Activated CD4-positive, alpha-beta memory T cell treated with anti-CD3 and anti-CD28 coated beads, Interleukin-2, amount 10 ng/mL, durations not matched to agents 7 days and 5 days (primary cell): ENCODE results near the gene CLDN1. TPM values are rescaled to one million over a fixed set of nuclear protein-coding genes. Genes with fewer than 3 reads are reported as not detected.

Source experiments
- CTCF ChIA-PET: fragments of 350-600 bp; sonication (Branson Sonifier 250); formaldehyde crosslinking; loops from one replicate; lab custom pipeline; 2021; ENCODE audit warnings: antibody characterized with exemption, inconsistent platforms; lab: Charles Lee
- POLR2A ChIA-PET: fragments of 350-600 bp; sonication (Branson Sonifier 250); formaldehyde crosslinking; loops from one replicate; lab custom pipeline; 2021; ENCODE audit warnings: antibody characterized with exemption; lab: Charles Lee
- DNase-seq: peaks from one replicate; pipeline ENCODE4 v3.0.0-alpha.2; 2020
- H3K27ac Mint-ChIP-seq: one replicate; pipeline ENCODE4 v1.8.0; 2021; ENCODE audit warnings: mild to moderate bottlenecking, mixed read lengths
- H3K27me3 Mint-ChIP-seq: one replicate; pipeline ENCODE4 v1.8.0; 2021; ENCODE audit warnings: mixed read lengths
- H3K36me3 Mint-ChIP-seq: one replicate; pipeline ENCODE4 v1.8.0; 2021; ENCODE audit warnings: low read depth, mixed read lengths
- H3K4me1 Mint-ChIP-seq: one replicate; pipeline ENCODE4 v1.8.0; 2021; ENCODE audit warnings: mixed read lengths
- H3K4me3 Mint-ChIP-seq: one replicate; pipeline ENCODE4 v1.8.0; 2021; ENCODE audit warnings: mild to moderate bottlenecking, mixed read lengths
- H3K9me3 Mint-ChIP-seq: one replicate; pipeline ENCODE4 v1.8.0; 2021; ENCODE audit warnings: mixed read lengths
- total RNA-seq, 2 experiments: library from RNA; stranded (reverse); gene quantifications; one replicate each; pipeline ENCODE4 v1.2.3, GENCODE V29; 2021

The CLDN1 gene
- total RNA-seq, result not detected

DNA sequence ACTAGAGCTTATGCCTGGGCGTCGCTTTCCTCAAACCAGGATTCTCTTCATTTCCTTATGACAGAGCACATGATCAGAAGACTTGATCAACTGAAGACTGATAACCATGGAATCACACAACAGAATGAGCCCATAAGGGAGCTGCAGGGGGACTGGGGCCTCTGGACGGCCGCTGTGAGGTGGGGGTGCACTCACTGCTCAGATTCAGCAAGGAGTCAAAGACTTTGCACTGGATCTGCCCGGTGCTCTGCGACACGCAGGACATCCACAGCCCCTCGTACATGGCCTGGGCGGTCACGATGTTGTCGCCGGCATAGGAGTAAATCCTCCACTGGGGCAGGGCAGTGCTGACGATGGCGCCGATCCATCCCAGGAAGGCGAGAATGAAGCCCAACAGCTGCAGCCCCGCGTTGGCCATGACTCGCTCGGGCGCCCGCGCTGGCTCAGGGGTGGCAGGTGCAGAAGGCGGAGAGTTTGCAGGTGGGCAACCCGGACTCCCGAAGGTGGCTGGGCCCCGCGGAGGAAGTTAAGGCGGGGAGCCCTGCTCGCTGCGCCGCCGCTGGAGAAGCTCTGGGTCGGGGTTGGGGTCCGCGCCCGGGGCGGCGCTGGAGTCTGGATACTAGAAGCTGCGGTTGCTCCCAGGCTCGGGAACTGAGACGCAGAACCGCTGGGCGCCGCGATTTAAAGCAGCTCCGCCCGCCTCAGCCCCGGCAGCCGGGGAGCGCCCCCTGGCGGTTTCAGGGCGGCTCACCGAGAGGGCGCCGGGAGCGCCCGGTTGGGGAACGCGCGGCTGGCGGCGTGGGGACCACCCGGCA, at the start of gene CLDN1:
CLDN1 (minus strand) TSS at position 658 of the 815 bp plus-strand sequence; CDS start at position 418, 240 bp downstream.
- H3K36me3 Mint-ChIP-seq, result no peaks in the 10 kb centered on the region
- peaks cover 36% of the 10 kb centered on the region for H3K27me3 Mint-ChIP-seq
- ChIA-PET CTCF (interaction anchor here (0.6 to 2.1 kb wide), 28 partner anchors 8 to 463 kb away, joined by 3 to 12 read pairs (median 4); no protein-coding TSS in a partner anchor), POLR2A (interaction anchor here (0.6 kb wide), 1 partner anchor 717 kb away, joined by 3 read pairs; no protein-coding TSS in a partner anchor)
- H3K27ac Mint-ChIP-seq, result no peak within 1 kb of the TSS
- H3K9me3 Mint-ChIP-seq, result no peaks in the 10 kb centered on the region
- DNase-seq, result peak; percentile 68
- peak within 1 kb of the TSS; percentile 51 for H3K4me3 Mint-ChIP-seq
- H3K4me1 Mint-ChIP-seq, result peaks cover 12% of the 10 kb centered on the region

- Mint-ChIP-seq H3K4me1 (no peaks in the 10 kb centered on the region), H3K27ac (no peak overlapping the region), H3K36me3 (no peaks in the 10 kb centered on the region), H3K9me3 (no peaks in the 10 kb centered on the region), H3K4me3 (no peak overlapping the region), H3K27me3 (peaks cover 5% of the 10 kb centered on the region)
- ChIA-PET CTCF (no interaction called here), POLR2A (no interaction called here)
- no peak for DNase-seq
Measured at GRCh38 chr3:190371152-190371551, 48.9 kb upstream of the CLDN1 start.

DNA sequence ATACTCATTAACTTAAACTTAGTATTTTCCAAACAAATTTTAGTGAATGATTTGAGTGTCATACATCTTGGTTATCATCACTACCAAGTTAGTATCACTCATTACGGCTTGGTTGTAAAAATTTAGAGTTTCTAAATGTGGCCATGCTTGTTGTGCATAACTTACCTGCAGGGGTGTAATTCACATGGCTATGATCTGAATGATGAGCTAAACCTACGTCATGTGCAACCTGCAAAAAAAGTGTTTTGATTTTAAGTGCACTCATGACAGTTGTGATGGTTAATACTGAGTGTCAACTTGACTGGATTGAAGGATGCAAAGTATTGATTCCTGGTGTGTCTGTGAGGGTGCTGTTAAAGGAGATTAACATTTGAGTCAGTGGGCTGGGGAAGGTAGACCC, 48.1 kb upstream of the CLDN1 start:
- H3K27ac Mint-ChIP-seq, result no peak overlapping the region
- no peak for DNase-seq
- ChIA-PET POLR2A (no interaction called here), CTCF (interaction anchor here (0.6 kb wide), 1 partner anchor 164 kb away, joined by 4 read pairs; no protein-coding TSS in a partner anchor)
- no peaks in the 10 kb centered on the region for H3K9me3 Mint-ChIP-seq
- no peaks in the 10 kb centered on the region for H3K4me1 Mint-ChIP-seq
- H3K27me3 Mint-ChIP-seq, result peaks cover 2% of the 10 kb centered on the region
- H3K4me3 Mint-ChIP-seq, result no peak overlapping the region
- H3K36me3 Mint-ChIP-seq, result no peaks in the 10 kb centered on the region

DNA sequence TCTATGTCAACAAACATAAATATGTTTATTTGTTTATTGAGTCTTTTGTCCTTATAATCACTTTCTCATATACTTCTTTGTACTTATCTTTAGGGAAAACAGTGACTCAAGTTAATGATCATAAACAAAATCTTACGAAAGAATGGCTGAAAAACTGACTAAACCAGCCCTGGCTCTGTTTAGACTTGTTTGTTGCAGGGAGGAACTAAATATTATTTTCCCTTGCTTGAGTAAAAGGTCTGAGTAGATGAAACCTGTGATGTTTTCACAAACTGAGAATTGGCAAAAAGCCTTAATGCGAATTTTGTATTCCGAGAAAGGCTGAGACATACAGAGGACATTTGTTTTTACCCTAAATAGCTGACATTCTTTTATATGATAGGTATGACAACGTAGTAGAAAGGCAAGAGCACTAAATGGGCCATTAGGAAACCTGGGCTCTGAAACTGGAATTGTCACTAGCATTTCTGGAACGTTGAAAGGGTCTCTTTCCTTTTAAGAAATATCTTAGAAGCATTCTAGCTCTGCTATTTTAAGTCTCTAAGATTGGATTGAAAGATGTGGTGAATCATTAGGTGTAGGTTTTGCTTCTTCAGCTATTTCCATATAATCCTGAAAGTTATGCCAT, 47.5 kb upstream of the CLDN1 start:
- no peak overlapping the region for H3K4me3 Mint-ChIP-seq
- POLR2A ChIA-PET, result no interaction called here
- no peaks in the 10 kb centered on the region for H3K4me1 Mint-ChIP-seq
- no peaks in the 10 kb centered on the region for H3K9me3 Mint-ChIP-seq
- CTCF ChIA-PET, result interaction anchor here (0.6 kb wide), 1 partner anchor 163 kb away, joined by 4 read pairs; no protein-coding TSS in a partner anchor
- DNase-seq, result no peak
- no peaks in the 10 kb centered on the region for H3K36me3 Mint-ChIP-seq
- no peak overlapping the region for H3K27ac Mint-ChIP-seq
- H3K27me3 Mint-ChIP-seq, result peaks cover 2% of the 10 kb centered on the region

DNA sequence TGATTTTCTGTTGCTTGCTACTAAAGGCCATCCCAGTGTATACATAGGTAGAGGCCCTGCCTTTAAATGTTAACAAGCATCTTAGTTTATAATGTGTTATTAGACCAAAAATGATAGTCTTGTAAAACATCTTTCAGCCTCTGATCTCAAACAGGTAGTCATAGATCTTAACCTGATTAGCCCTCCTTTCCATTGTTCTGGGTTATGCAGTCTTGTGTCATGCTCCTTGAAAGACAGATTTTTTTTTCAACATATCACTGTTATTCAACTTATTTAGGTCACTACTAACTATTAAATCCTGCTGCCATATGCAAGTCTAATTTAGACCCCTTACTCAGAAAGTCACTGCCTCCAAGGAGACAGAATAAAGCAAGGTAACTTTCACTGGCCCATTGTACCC, 46.6 kb upstream of the CLDN1 start:
- Mint-ChIP-seq H3K27ac (no peak overlapping the region), H3K4me1 (no peaks in the 10 kb centered on the region), H3K36me3 (no peaks in the 10 kb centered on the region), H3K9me3 (no peaks in the 10 kb centered on the region), H3K27me3 (no peaks in the 10 kb centered on the region), H3K4me3 (no peak overlapping the region)
- CTCF ChIA-PET, result no interaction called here
- POLR2A ChIA-PET, result no interaction called here
- no peak for DNase-seq

GRCh38 chr3:190366133-190366532, 43.9 kb upstream of the CLDN1 start:
- ChIA-PET CTCF (interaction anchor here (1.6 kb wide), 1 partner anchor 43 kb away, joined by 3 read pairs; no protein-coding TSS in a partner anchor), POLR2A (no interaction called here)
- H3K4me1 Mint-ChIP-seq, result no peaks in the 10 kb centered on the region

DNA sequence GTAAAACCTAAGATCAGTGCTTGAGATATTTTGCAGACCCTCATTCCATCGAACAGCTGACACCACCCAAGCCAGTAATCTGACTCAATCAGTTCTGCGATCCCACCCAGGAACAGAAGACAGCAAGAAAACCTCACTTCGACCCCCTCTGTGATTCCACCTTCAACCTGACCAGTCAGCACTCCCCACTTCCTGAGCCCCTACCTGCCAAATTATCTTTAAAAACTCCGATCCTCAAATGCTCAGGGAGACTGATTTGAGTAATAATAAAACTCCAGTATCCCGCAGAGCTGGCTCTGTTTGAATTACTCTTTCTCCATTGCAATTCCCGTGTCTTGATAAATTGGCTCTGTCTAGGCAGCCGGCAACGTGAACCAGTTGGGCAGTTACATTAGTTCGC, 40.0 kb upstream of the CLDN1 start:
- ChIA-PET POLR2A (no interaction called here), CTCF (no interaction called here)
- Mint-ChIP-seq H3K9me3 (no peaks in the 10 kb centered on the region), H3K4me3 (no peak overlapping the region), H3K27ac (no peak overlapping the region), H3K36me3 (no peaks in the 10 kb centered on the region), H3K27me3 (peaks cover 4% of the 10 kb centered on the region), H3K4me1 (no peaks in the 10 kb centered on the region)
- no peak for DNase-seq

More at GRCh38 chr3:190366133-190366532, 43.9 kb upstream of the CLDN1 start:
- no peak for DNase-seq
- no peaks in the 10 kb centered on the region for H3K9me3 Mint-ChIP-seq
- no peak overlapping the region for H3K27ac Mint-ChIP-seq
- H3K27me3 Mint-ChIP-seq, result no peaks in the 10 kb centered on the region
- no peaks in the 10 kb centered on the region for H3K36me3 Mint-ChIP-seq
- H3K4me3 Mint-ChIP-seq, result no peak overlapping the region

GRCh38 chr3:190361791-190362190, 39.5 kb upstream of the CLDN1 start:
- H3K27me3 Mint-ChIP-seq, result peaks cover 5% of the 10 kb centered on the region
- no peak overlapping the region for H3K27ac Mint-ChIP-seq
- no peak for DNase-seq
- H3K9me3 Mint-ChIP-seq, result no peaks in the 10 kb centered on the region
- no peaks in the 10 kb centered on the region for H3K36me3 Mint-ChIP-seq
- CTCF ChIA-PET, result interaction anchor here (1.2 kb wide), 1 partner anchor 27 kb away, joined by 3 read pairs; no protein-coding TSS in a partner anchor
- no peak overlapping the region for H3K4me3 Mint-ChIP-seq
- no peaks in the 10 kb centered on the region for H3K4me1 Mint-ChIP-seq
- POLR2A ChIA-PET, result no interaction called here

- no peak overlapping the region for H3K4me3 Mint-ChIP-seq
- no peaks in the 10 kb centered on the region for H3K4me1 Mint-ChIP-seq
- CTCF ChIA-PET, result no interaction called here
- H3K27me3 Mint-ChIP-seq, result peaks cover 5% of the 10 kb centered on the region
- H3K9me3 Mint-ChIP-seq, result no peaks in the 10 kb centered on the region
- H3K27ac Mint-ChIP-seq, result no peak overlapping the region
- DNase-seq, result no peak
- no peaks in the 10 kb centered on the region for H3K36me3 Mint-ChIP-seq
- POLR2A ChIA-PET, result no interaction called here
Measured at GRCh38 chr3:190360228-190360627, 38.0 kb upstream of the CLDN1 start.

- CTCF ChIA-PET, result no interaction called here
- peaks cover 5% of the 10 kb centered on the region for H3K27me3 Mint-ChIP-seq
- DNase-seq, result no peak
Measured at GRCh38 chr3:190359813-190360212, 37.6 kb upstream of the CLDN1 start.

DNA sequence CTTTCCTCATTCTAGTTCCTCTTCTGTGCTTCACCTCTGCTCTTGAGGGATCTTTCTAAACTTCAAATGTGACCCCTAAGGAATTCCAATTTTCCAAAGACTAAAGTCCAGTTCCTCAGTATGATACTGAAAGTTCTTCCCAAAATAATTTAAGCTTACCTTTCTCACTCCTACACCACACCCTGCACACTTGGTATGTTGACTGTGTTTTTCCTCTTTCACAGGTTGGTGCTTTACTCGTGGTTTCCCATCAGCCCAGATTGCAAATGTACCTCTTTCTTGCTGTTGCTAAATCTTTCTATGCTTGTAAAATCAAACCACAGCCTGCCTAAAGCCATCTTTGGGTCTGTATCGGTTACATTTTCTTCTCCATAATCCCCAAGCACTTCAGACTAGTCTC, 35.2 kb upstream of the CLDN1 start:
- Mint-ChIP-seq H3K27ac (no peak overlapping the region), H3K36me3 (no peaks in the 10 kb centered on the region), H3K27me3 (peaks cover 5% of the 10 kb centered on the region), H3K4me3 (no peak overlapping the region), H3K4me1 (no peaks in the 10 kb centered on the region), H3K9me3 (no peaks in the 10 kb centered on the region)
- no peak for DNase-seq
- ChIA-PET POLR2A (no interaction called here), CTCF (no interaction called here)

More at GRCh38 chr3:190359813-190360212, 37.6 kb upstream of the CLDN1 start:
- H3K4me1 Mint-ChIP-seq, result no peaks in the 10 kb centered on the region
- H3K9me3 Mint-ChIP-seq, result no peaks in the 10 kb centered on the region
- no peak overlapping the region for H3K27ac Mint-ChIP-seq
- no peak overlapping the region for H3K4me3 Mint-ChIP-seq
- POLR2A ChIA-PET, result no interaction called here
- H3K36me3 Mint-ChIP-seq, result no peaks in the 10 kb centered on the region

DNA sequence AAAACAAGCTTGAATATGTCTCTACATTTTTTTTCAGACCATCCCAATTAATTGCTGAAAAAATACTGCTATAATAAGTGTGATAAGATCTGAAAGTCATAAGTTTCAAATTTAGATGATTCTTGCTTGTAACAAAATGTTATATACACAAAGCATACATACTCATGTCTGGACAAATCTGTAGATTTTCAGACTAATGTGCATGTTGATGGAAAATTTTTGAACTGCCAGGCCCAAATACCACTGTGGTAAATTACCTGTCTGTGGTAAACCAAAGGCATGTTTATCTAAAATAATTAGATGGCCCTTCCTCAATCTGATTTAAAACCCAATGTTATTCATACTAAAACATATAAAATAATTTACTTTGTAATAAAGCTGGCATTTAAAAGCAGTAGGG, 34.0 kb upstream of the CLDN1 start:
- Mint-ChIP-seq H3K4me1 (no peaks in the 10 kb centered on the region), H3K4me3 (no peak overlapping the region), H3K27ac (no peak overlapping the region), H3K36me3 (no peaks in the 10 kb centered on the region), H3K9me3 (no peaks in the 10 kb centered on the region), H3K27me3 (peaks cover 5% of the 10 kb centered on the region)
- CTCF ChIA-PET, result no interaction called here
- no peak for DNase-seq
- POLR2A ChIA-PET, result no interaction called here

DNA sequence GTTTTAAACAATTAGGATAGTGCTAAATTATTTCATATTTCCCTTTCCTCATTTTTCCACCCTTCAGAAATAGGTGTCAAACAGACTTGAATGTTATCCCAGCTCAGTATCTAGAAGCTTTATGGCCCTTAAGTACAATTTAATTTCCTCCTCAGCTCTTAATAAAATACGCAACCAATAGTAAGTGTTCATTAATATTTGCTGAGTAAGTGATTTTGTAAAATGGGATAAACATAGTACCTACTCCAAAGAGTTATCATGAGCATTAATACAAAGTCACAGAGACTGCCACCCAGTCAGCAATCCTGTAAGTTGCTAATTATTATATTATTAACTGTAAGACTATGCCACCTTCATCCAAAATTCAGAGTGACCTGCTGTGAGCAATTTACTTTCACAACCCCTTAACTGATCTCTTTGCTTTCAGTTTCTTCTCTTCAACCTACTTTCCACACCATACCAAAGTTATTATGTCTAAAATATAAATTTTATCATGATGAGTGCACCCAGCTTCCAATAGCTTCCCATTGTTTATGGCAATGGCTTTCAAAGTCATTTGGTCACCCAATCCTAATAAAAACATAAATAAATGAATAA, 30.7 kb upstream of the CLDN1 start:
- CTCF ChIA-PET, result no interaction called here
- no peak overlapping the region for H3K4me3 Mint-ChIP-seq

More for the DNA sequence above, 30.7 kb upstream of the CLDN1 start:
- no peaks in the 10 kb centered on the region for H3K9me3 Mint-ChIP-seq
- no peak overlapping the region for H3K27ac Mint-ChIP-seq
- no peaks in the 10 kb centered on the region for H3K36me3 Mint-ChIP-seq
- H3K4me1 Mint-ChIP-seq, result no peaks in the 10 kb centered on the region
- H3K27me3 Mint-ChIP-seq, result peaks cover 4% of the 10 kb centered on the region
- no peak for DNase-seq
- POLR2A ChIA-PET, result no interaction called here
